ENCODE data around the gene KIF12. TPM values are rescaled to one million over a fixed set of nuclear protein-coding genes. Genes with fewer than 3 reads are reported as not detected.

KIF12 gene
- total RNA-seq: 1 to 10 TPM in 2 of 4 donors, under 1 TPM in 2; 0.53 to 5.3 (median 1.9) TPM

GRCh38 chr9:114098936-114099668, at the start of gene KIF12:
Gene KIF12, minus strand, starts transcription at chr9:114099292. Its CDS starts 16 bp downstream, at chr9:114099276.
- peak in 1 of 2 donors; percentile 84 for DNase-seq (ENCODE audit: low spot score in 2 of 2)
- intact Hi-C loops (cut with DNase I; ENCODE audit: low total_unique reads): no loop called here
- peak within 1 kb of the TSS; percentile 6 for H3K4me3 ChIP-seq (ENCODE audit: low read depth, poor library complexity, severe bottlenecking)
- 37 to 46% methylated on average over 32 of the region's 32 CpGs for WGBS, 2 donors
- TF ChIP-seq POLR2A (IDR thresholded peaks at IDR 0.05) (no peak), CTCF (IDR thresholded peaks at IDR 0.05) (no peak)

GRCh38 chr9:114146735-114147134, 47.6 kb upstream of the KIF12 start:
- no peak for DNase-seq (ENCODE audit: low spot score in 2 of 2)
- TF ChIP-seq POLR2A (IDR thresholded peaks at IDR 0.05) (no peak), CTCF (IDR thresholded peaks at IDR 0.05) (no peak)
- intact Hi-C loops (cut with DNase I; ENCODE audit: low total_unique reads): no loop called here
- WGBS, 2 donors: 86 to 89% methylated on average over 6 of the region's 6 CpGs
- H3K4me3 ChIP-seq (ENCODE audit: low read depth, poor library complexity, severe bottlenecking): no peak overlapping the region

- no peak for TF ChIP-seq POLR2A (IDR thresholded peaks at IDR 0.05)
- H3K4me3 ChIP-seq (ENCODE audit: low read depth, poor library complexity, severe bottlenecking): no peak overlapping the region
- intact Hi-C loops (cut with DNase I; ENCODE audit: low total_unique reads): no loop called here
- 18 to 53% methylated on average over 5 of the region's 5 CpGs for WGBS, 2 donors
- no peak for DNase-seq (ENCODE audit: low spot score in 2 of 2)
Measured at GRCh38 chr9:114143234-114143633, 44.1 kb upstream of the KIF12 start.

- intact Hi-C loops (cut with DNase I; ENCODE audit: low total_unique reads): no loop called here
- no peak for DNase-seq (ENCODE audit: low spot score in 2 of 2)
- 62 to 74% methylated on average over 7 of the region's 7 CpGs for WGBS, 2 donors
- no peak overlapping the region for H3K4me3 ChIP-seq (ENCODE audit: low read depth, poor library complexity, severe bottlenecking)
- TF ChIP-seq CTCF (IDR thresholded peaks at IDR 0.05) (no peak), POLR2A (IDR thresholded peaks at IDR 0.05) (no peak)
Measured at GRCh38 chr9:114141553-114142402, 42.7 kb upstream of the KIF12 start.

- WGBS, 2 donors: 69 to 81% methylated on average over 4 of the region's 4 CpGs
- no peak for TF ChIP-seq POLR2A (IDR thresholded peaks at IDR 0.05)
- TF ChIP-seq CTCF (IDR thresholded peaks at IDR 0.05): no peak
- no peak overlapping the region for H3K4me3 ChIP-seq (ENCODE audit: low read depth, poor library complexity, severe bottlenecking)
- DNase-seq (ENCODE audit: low spot score in 2 of 2): no peak
- intact Hi-C loops (cut with DNase I; ENCODE audit: low total_unique reads): no loop called here
Measured at GRCh38 chr9:114140850-114141249, 41.8 kb upstream of the KIF12 start.

- no peak overlapping the region for H3K4me3 ChIP-seq (ENCODE audit: low read depth, poor library complexity, severe bottlenecking)
- 94 to 100% methylated on average over 2 of the region's 2 CpGs for WGBS, 2 donors
- intact Hi-C loops (cut with DNase I; ENCODE audit: low total_unique reads): no loop called here
- TF ChIP-seq POLR2A (IDR thresholded peaks at IDR 0.05): no peak
- TF ChIP-seq CTCF (IDR thresholded peaks at IDR 0.05): no peak
- DNase-seq (ENCODE audit: low spot score in 2 of 2): no peak
Measured at GRCh38 chr9:114140401-114140800, 41.3 kb upstream of the KIF12 start.

Measured in lower leg skin (tissue), 4 donors.